Cardiac atrium fibroblast (primary cell): Measurements from ENCODE around the gene KCNK6. TPM values are rescaled to one million over a fixed set of nuclear protein-coding genes. Genes with fewer than 3 reads are reported as not detected.

Source experiments
- total RNA-seq: library from RNA; depleted of rRNA; stranded (reverse); fragments of >200 nt; gene quantifications from 2 replicates; pipeline ENCODE4 v1.2.3, GENCODE V29; 2015

KCNK6 gene
- total RNA-seq, result 6.8 and 7.0 TPM in 2 replicates

GRCh38 chr19:38319421-38320258, at the start of gene KCNK6:
TSS of gene KCNK6 (plus strand) at chr19:38319845. CDS start at chr19:38319951, 106 bp downstream.

GRCh38 chr19:38303517-38304351, 15.9 kb upstream of the KCNK6 start, which contains the start of gene C19orf33:
TSS of gene C19orf33 (plus strand) at chr19:38304251. CDS start at chr19:38304262, 11 bp downstream.

GRCh38 chr19:38315657-38316476, 3.8 kb upstream of the KCNK6 start, which contains the start of gene YIF1B:
TSS of gene YIF1B (minus strand) at chr19:38315947. CDS start at chr19:38315917, 30 bp downstream.

DNA sequence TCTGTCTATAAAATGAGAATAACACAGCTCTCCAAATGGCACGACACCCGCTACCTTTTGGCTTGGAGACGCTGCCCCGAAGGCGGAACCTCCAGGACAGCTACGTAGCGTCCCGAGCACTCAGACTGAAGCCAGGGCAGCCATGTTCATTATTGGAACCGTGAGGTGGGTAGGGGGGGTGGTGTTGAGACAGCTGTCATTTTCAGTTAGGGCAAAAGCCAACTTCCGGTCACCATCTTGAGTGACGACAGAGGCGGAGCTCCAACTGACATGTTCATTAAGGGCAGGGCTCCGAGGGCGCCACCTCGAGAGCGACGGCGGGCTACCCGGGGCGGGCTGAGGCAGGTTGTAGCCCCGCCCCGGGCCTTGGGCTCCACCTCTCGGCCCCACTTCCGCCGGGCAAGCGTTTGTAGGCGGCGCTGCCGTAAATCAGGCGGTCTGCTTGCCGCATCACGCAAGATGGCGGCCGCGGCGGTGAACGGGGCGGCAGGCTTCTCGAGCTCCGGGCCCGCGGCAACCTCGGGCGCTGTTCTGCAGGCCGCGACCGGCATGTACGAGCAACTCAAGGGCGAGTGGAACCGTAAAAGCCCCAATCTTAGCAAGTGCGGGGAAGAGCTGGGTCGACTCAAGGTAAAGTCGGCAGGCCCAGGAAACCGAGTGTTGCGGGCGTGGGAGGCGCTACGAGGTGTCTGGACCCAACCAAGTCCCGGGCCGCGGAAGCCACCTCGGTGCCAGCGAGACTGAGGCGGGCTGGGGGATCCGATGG, 54.9 kb downstream of the KCNK6 start, which contains the start of gene PSMD8:
Gene PSMD8, plus strand, starts transcription at position 240 of the 766 bp plus-strand sequence. Its CDS starts 31 bp downstream, at position 271.

Other genes with a start within 250 kb of the KCNK6 start
- gene DPF1, start 95.6 kb upstream of the KCNK6 start, total RNA-seq, result 4.7 and 7.1 TPM in 2 replicates
- 20.6 TPM in 1 of 2 replicates, not detected in the other for gene PPP1R14A, start 63.5 kb upstream of the KCNK6 start, total RNA-seq
- 6.1 and 7.8 TPM in 2 replicates for gene SPINT2, start 55.3 kb upstream of the KCNK6 start, total RNA-seq
- gene C19orf33, start 15.6 kb upstream of the KCNK6 start, total RNA-seq, result not detected in 2 replicates
- gene YIF1B, start 3.9 kb upstream of the KCNK6 start, total RNA-seq, result 114 and 127 TPM in 2 replicates
- gene CATSPERG, start 16.0 kb downstream of the KCNK6 start, total RNA-seq, result not detected in 2 replicates
- gene PSMD8, start 54.7 kb downstream of the KCNK6 start, total RNA-seq, result 343 and 367 TPM in 2 replicates
- 2.3 TPM in 1 of 2 replicates, not detected in the other for gene GGN, start 68.2 kb downstream of the KCNK6 start, total RNA-seq
- 3.9 and 6.9 TPM in 2 replicates for gene SPRED3, start 68.9 kb downstream of the KCNK6 start, total RNA-seq
- gene FAM98C, start 83.2 kb downstream of the KCNK6 start, total RNA-seq, result 9.9 and 11.5 TPM in 2 replicates
- not detected in 2 replicates for gene RASGRP4, start 106.4 kb downstream of the KCNK6 start, total RNA-seq
- gene RYR1, start 113.8 kb downstream of the KCNK6 start, total RNA-seq, result under 0.01 TPM in 1 of 2 replicates, not detected in the other